SJCRH30 (cell line): ENCODE results near the gene AKAP7. TPM values are rescaled to one million over a fixed set of nuclear protein-coding genes. Genes with fewer than 3 reads are reported as not detected.

Experiments used
- total RNA-seq: library from RNA; depleted of rRNA; stranded (reverse); fragments of >200 nt; shearing (Covaris generic); gene quantifications from 2 replicates; pipeline ENCODE4 v1.2.3, GENCODE V29; 2014; rRNA removed

Gene AKAP7
- total RNA-seq, 1 experiment from 2014 or later, result 2.3 TPM

Other genes with a start within 250 kb of the AKAP7 start
- gene EPB41L2, start 72.2 kb upstream of the AKAP7 start, total RNA-seq, result 89.3 and 95.9 TPM in 2 replicates